Duodenal mucosa (tissue), 2 donors: ENCODE measurements around the gene PARN.
"Not testable (repeated sequence)": the region's sequence is repeated elsewhere in the genome, so short reads cannot be mapped to it uniquely, and the experiment has no call there.

Source experiments
- H3K27ac ChIP-seq: one replicate; pipeline ENCODE4 v1.7.0; 2013; ENCODE audit warnings: low read depth, low read length
- H3K27me3 ChIP-seq, 2 donors: one replicate each; pipeline ENCODE4 v1.7.0; 2013; ENCODE audit warnings: low read length in 2 of 2, control low read depth in 1 of 2; ENCODE audit not compliant: insufficient read depth in 2 of 2, control insufficient read depth in 1 of 2
- H3K36me3 ChIP-seq, 2 donors: one replicate each; pipeline ENCODE4 v1.7.0; 2013; ENCODE audit warnings: low read length in 2 of 2, control low read depth in 1 of 2; ENCODE audit not compliant: insufficient read depth in 2 of 2, control insufficient read depth in 1 of 2
- H3K4me1 ChIP-seq, 2 donors: one replicate each; pipeline ENCODE4 v1.7.0; 2013; ENCODE audit warnings: low read length in 2 of 2, control low read depth in 1 of 2; ENCODE audit not compliant: insufficient read depth in 2 of 2, control insufficient read depth in 1 of 2
- H3K4me3 ChIP-seq, 2 donors: one replicate each; pipeline ENCODE4 v1.7.0; 2013; ENCODE audit warnings: low read length in 2 of 2, low read depth in 1 of 2
- H3K9ac ChIP-seq, 2 donors: one replicate each; pipeline ENCODE4 v1.7.0; 2013; ENCODE audit warnings: low read length in 2 of 2, low read depth in 1 of 2
- H3K9me3 ChIP-seq, 2 donors: one replicate each; pipeline ENCODE4 v1.7.0; 2013; ENCODE audit warnings: low read length in 2 of 2, control low read depth in 1 of 2; ENCODE audit not compliant: control insufficient read depth in 1 of 2

The PARN gene

GRCh38 chr16:14579266-14579665, 50.8 kb downstream of the PARN start:
- no peaks in the 10 kb centered on the region for H3K9me3 ChIP-seq
- H3K27ac ChIP-seq, result no peak overlapping the region
- H3K4me1 ChIP-seq, result no peaks in the 10 kb centered on the region
- H3K9ac ChIP-seq, result no peak overlapping the region
- peaks cover 14 to 75% of the 10 kb centered on the region in 2 donors for H3K36me3 ChIP-seq
- H3K4me3 ChIP-seq, result no peak overlapping the region
- H3K27me3 ChIP-seq, result no peaks in the 10 kb centered on the region

- no peak overlapping the region for H3K9ac ChIP-seq
- no peaks in the 10 kb centered on the region for H3K27me3 ChIP-seq
- H3K36me3 ChIP-seq, result peaks cover 0 to 53% of the 10 kb centered on the region in 2 donors
- H3K9me3 ChIP-seq, result no peaks in the 10 kb centered on the region
- H3K4me1 ChIP-seq, result no peaks in the 10 kb centered on the region
- no peak overlapping the region for H3K4me3 ChIP-seq
- no peak overlapping the region for H3K27ac ChIP-seq
Measured at GRCh38 chr16:14576532-14576931, 53.5 kb downstream of the PARN start.

GRCh38 chr16:14576069-14576468, 54.0 kb downstream of the PARN start:
- Histone ChIP-seq H3K36me3 (peaks cover 0 to 48% of the 10 kb centered on the region in 2 donors), H3K9ac (no peak overlapping the region), H3K27me3 (no peaks in the 10 kb centered on the region), H3K4me1 (no peaks in the 10 kb centered on the region), H3K4me3 (no peak overlapping the region), H3K9me3 (no peaks in the 10 kb centered on the region), H3K27ac (no peak overlapping the region)

DNA sequence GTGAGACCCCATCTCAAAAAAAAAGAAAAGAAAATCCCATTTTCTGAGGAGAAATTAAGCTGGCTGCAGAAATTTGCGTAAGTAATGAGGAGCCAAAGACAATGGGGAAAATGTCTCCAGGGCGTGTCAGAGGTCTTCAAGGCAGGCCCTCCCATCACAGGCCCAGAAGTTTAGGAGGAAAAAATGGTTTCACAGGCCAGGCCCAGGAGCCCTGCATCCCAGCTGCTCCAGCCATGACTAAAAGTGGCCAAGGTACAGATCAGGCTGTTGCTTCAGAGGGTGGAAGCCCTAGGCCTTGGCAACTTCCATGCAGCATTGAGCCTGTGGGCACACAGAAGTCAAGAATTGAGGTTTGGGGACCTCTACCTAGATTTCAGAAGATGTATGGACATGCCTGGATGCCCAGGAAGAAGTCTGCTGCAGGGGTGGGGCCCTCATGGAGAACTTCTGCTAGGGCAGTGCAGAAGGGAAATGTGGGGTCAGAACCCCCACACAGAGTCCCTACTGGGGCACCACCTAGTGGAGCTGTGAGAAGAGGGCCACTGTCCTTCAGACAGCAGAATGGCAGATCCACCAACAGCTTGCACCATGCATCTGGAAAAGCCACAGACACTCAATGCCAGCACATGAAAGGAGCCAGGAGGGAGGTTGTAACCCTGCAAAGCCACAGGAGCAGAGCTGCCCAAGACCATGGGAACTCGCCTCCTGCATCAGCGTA, 55.2 kb downstream of the PARN start:
- H3K9ac ChIP-seq, H3K27me3 ChIP-seq, H3K4me1 ChIP-seq, H3K9me3 ChIP-seq, H3K27ac ChIP-seq, H3K4me3 ChIP-seq: not testable (repeated sequence)
- H3K36me3 ChIP-seq, result peaks cover 0 to 40% of the 10 kb centered on the region in 2 donors

- no peak overlapping the region for H3K27ac ChIP-seq
- H3K4me1 ChIP-seq, result peaks cover 0 to 5% of the 10 kb centered on the region in 2 donors
- H3K9ac ChIP-seq, result no peak overlapping the region
- no peaks in the 10 kb centered on the region for H3K9me3 ChIP-seq
- no peak overlapping the region for H3K4me3 ChIP-seq
- no peaks in the 10 kb centered on the region for H3K27me3 ChIP-seq
- H3K36me3 ChIP-seq, result peaks cover 0 to 26% of the 10 kb centered on the region in 2 donors
Measured at GRCh38 chr16:14572535-14572934, 57.5 kb downstream of the PARN start.

DNA sequence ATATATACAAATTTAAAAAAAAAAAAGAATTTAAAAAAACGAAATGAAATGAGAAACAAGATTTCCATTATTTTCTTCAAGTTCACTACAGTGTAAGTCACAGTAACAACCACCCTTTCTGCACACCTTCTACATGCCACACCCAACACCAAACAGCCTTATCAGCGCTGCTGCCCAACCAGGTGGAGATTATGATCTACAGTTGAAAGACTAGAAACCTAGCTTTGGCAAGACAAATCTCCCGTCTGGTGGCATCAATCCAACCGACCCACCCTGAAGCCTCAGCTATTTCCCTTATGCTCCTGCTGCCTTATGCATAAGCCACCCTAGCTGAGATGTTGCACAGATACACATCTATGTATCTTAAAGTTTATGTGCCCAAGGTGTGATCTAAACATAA, 60.8 kb downstream of the PARN start:
- no peak overlapping the region for H3K9ac ChIP-seq
- H3K4me1 ChIP-seq, result peaks cover 16 to 20% of the 10 kb centered on the region in 2 donors
- no peaks in the 10 kb centered on the region for H3K36me3 ChIP-seq
- H3K9me3 ChIP-seq, result no peaks in the 10 kb centered on the region
- H3K4me3 ChIP-seq, result no peak overlapping the region
- no peaks in the 10 kb centered on the region for H3K27me3 ChIP-seq
- H3K27ac ChIP-seq, result no peak overlapping the region

GRCh38 chr16:14566599-14566998, 63.5 kb downstream of the PARN start:
- peaks cover 30 to 33% of the 10 kb centered on the region in 2 donors for H3K4me1 ChIP-seq
- no peaks in the 10 kb centered on the region for H3K27me3 ChIP-seq
- no peaks in the 10 kb centered on the region for H3K9me3 ChIP-seq
- no peaks in the 10 kb centered on the region for H3K36me3 ChIP-seq
- H3K27ac ChIP-seq, result no peak overlapping the region
- H3K4me3 ChIP-seq, result no peak overlapping the region
- H3K9ac ChIP-seq, result no peak overlapping the region

GRCh38 chr16:14565688-14566025, 64.4 kb downstream of the PARN start:
- H3K9me3 ChIP-seq, result no peaks in the 10 kb centered on the region
- H3K27me3 ChIP-seq, result no peaks in the 10 kb centered on the region
- no peak overlapping the region for H3K27ac ChIP-seq
- peaks cover 30 to 33% of the 10 kb centered on the region in 2 donors for H3K4me1 ChIP-seq
- H3K36me3 ChIP-seq, result no peaks in the 10 kb centered on the region
- H3K9ac ChIP-seq, result no peak overlapping the region
- H3K4me3 ChIP-seq, result no peak overlapping the region

GRCh38 chr16:14564861-14565687, 65.0 kb downstream of the PARN start:
- H3K4me3 ChIP-seq, result peak overlapping the region in 1 of 2 donors; percentile 31
- H3K27me3 ChIP-seq, result no peaks in the 10 kb centered on the region
- peaks cover 31 to 33% of the 10 kb centered on the region in 2 donors for H3K4me1 ChIP-seq
- H3K9me3 ChIP-seq, result no peaks in the 10 kb centered on the region
- H3K9ac ChIP-seq, result peak overlapping the region; percentile 3 to 40
- no peaks in the 10 kb centered on the region for H3K36me3 ChIP-seq
- H3K27ac ChIP-seq, result no peak overlapping the region

DNA sequence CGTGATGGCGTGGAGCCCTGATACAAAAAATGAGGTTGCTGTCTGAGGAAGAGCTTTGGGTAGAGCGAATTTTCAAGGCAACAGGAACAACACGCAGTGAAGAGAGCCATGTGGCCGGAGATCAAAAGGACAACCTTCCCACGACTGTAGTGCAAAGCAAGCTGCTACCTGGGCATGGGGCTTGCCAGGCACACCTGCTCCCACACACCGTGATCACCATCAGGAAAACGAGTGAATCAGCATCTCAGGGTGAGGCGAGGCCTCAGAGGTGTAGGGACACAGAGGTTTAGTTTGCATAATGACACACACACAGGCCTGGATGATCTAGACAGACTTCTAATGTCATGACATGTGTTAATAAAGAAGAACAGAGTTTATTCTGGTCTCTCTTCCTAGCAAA, 65.7 kb downstream of the PARN start:
- Histone ChIP-seq H3K4me3 (peak overlapping the region in 1 of 2 donors; percentile 31), H3K9me3 (no peaks in the 10 kb centered on the region), H3K36me3 (no peaks in the 10 kb centered on the region), H3K27me3 (no peaks in the 10 kb centered on the region), H3K4me1 (peaks cover 31 to 34% of the 10 kb centered on the region in 2 donors), H3K9ac (peak overlapping the region; percentile 3 to 40), H3K27ac (no peak overlapping the region)
